ENCODE results near the gene BRSK2.

DNA sequence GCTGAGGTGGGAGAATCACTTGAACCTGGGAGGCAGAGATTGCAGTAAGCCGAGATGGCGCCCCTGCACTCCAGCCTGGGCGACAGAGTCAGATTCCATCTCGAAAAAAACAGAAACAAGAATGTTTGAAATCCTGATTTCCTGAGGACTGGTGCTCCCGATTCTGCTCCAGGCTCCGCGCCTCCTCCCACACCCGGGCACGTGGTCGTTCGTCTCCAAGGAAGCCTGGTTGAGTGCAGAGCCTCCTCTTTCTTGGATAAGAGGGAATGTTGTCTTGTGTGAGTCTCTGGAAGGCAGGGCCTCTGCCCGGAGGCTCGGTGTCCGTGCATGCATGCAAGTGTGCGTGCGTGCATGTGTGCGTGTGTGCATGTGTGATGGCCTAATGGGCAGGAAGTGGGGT lies 30.1 kb downstream of the BRSK2 start:
- no peak for TF ChIP-seq SMARCB1 (IDR thresholded peaks at IDR 0.05; ENCODE audit: insufficient read length, low read depth)
- TF ChIP-seq SRSF9 (IDR thresholded peaks at IDR 0.05; ENCODE audit: borderline replicate concordance, low read depth, low read length): no peak
- TF ChIP-seq TAF1 (IDR thresholded peaks at IDR 0.05; ENCODE audit: control insufficient read depth, extremely low read depth, insufficient read depth, low read length, severe bottlenecking): no peak
- no peak for TF ChIP-seq CTCF (IDR thresholded peaks at IDR 0.05 in 2 of 3, conservative IDR thresholded peaks at IDR 0.05 in 1 of 3; ENCODE audit: insufficient read depth in 2 of 3, low read depth in 1 of 3, low read length in 3 of 3)
- no peak for TF ChIP-seq GABPB1 (CRISPR knock-in tag; IDR thresholded peaks at IDR 0.05)
- TF ChIP-seq TARDBP (IDR thresholded peaks at IDR 0.05): no peak
- no peak for TF ChIP-seq ZFP30 (CRISPR knock-in tag; IDR thresholded peaks at IDR 0.05; ENCODE audit: borderline replicate concordance)
- no peak for TF ChIP-seq BHLHE40 (IDR thresholded peaks at IDR 0.05; ENCODE audit: low read length)

Measured in K562 (cell line).